ENCODE data around the gene KAZALD1.

The KAZALD1 gene

GRCh38 chr10:101067356-101068083 is 5.7 kb downstream of the KAZALD1 start:
- peak; percentile 8 for DNase-seq

- no peak for DNase-seq
Measured at GRCh38 chr10:101069441-101069840, 7.7 kb downstream of the KAZALD1 start.

- no peak for DNase-seq
Measured at GRCh38 chr10:101070098-101070497, 8.3 kb downstream of the KAZALD1 start.

- DNase-seq = no peak
Measured at GRCh38 chr10:101071267-101071884, 9.6 kb downstream of the KAZALD1 start.

GRCh38 chr10:101071885-101072433 is 10.2 kb downstream of the KAZALD1 start:
- no peak for DNase-seq

- DNase-seq = no peak
Measured at GRCh38 chr10:101072923-101073322, 11.1 kb downstream of the KAZALD1 start.

- no peak for DNase-seq
Measured at GRCh38 chr10:101073631-101074030, 11.8 kb downstream of the KAZALD1 start.

GRCh38 chr10:101075775-101076174 is 14.0 kb downstream of the KAZALD1 start:
- DNase-seq = no peak

GRCh38 chr10:101076630-101077029 is 14.8 kb downstream of the KAZALD1 start:
- DNase-seq = no peak

GRCh38 chr10:101079874-101080273 is 18.1 kb downstream of the KAZALD1 start:
- no peak for DNase-seq

GRCh38 chr10:101080933-101081931 is 19.4 kb downstream of the KAZALD1 start:
- no peak for DNase-seq

GRCh38 chr10:101085846-101086245 is 24.1 kb downstream of the KAZALD1 start:
- DNase-seq = no peak

GRCh38 chr10:101087376-101087775 is 25.6 kb downstream of the KAZALD1 start:
- no peak for DNase-seq

GRCh38 chr10:101087965-101088364 is 26.2 kb downstream of the KAZALD1 start:
- no peak for DNase-seq

GRCh38 chr10:101089520-101090299 is 27.9 kb downstream of the KAZALD1 start:
- no peak for DNase-seq

GRCh38 chr10:101090597-101090996 is 28.8 kb downstream of the KAZALD1 start:
- no peak for DNase-seq

GRCh38 chr10:101091546-101092290 is 29.9 kb downstream of the KAZALD1 start:
- no peak for DNase-seq

GRCh38 chr10:101092881-101093354 is 31.1 kb downstream of the KAZALD1 start:
- DNase-seq = no peak

- DNase-seq = no peak
Measured at GRCh38 chr10:101094121-101094879, 32.5 kb downstream of the KAZALD1 start.

- no peak for DNase-seq
Measured at GRCh38 chr10:101095004-101095403, 33.2 kb downstream of the KAZALD1 start.

All from NCI-H2107 (cell line).